HG03439 (cell line): ENCODE measurements around the gene TMEM202.
"Not testable (repeated sequence)": the region's sequence is repeated elsewhere in the genome, so short reads cannot be mapped to it uniquely, and the experiment has no call there.

ENCODE experiments used
- ATAC-seq: cut with Tn5 transposase; IDR thresholded peaks from one replicate; pipeline ENCODE4 v1.9.1; 2021; ENCODE audit warnings: mild to moderate bottlenecking, moderate library complexity; ENCODE audit not compliant: unreplicated experiment

The TMEM202 gene

GRCh38 chr15:72398648-72399047 lies 543 bp downstream of the TMEM202 start:
- ATAC-seq: no peak

DNA sequence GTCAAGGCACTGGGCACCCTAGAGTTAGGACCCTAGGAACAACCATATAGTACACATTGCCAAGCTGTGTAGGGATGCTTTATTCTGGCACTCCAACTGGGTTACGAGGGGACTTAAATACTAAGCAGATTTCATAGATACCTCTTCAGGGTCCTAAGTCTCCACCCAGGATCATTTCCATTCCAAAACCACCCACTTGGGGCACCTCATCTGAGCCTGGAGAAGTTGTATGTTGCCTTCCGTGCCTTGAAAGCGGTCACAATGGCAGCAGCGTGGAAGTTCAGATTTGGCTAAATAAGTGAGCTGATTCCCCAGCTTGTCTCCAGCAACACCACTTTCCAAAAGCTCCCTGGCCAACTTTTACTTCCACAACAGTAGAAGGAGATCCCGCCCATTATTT lies 4.6 kb downstream of the TMEM202 start:
- no peak for ATAC-seq

GRCh38 chr15:72404356-72404755 lies 6.3 kb downstream of the TMEM202 start:
- ATAC-seq: no peak

- no peak for ATAC-seq
Measured at GRCh38 chr15:72404841-72405240, 6.7 kb downstream of the TMEM202 start.

GRCh38 chr15:72406936-72407335 lies 8.8 kb downstream of the TMEM202 start:
- ATAC-seq: no peak

GRCh38 chr15:72411111-72411510 lies 13.0 kb downstream of the TMEM202 start:
- no peak for ATAC-seq

GRCh38 chr15:72411544-72411943 lies 13.4 kb downstream of the TMEM202 start:
- no peak for ATAC-seq

GRCh38 chr15:72413337-72413736 lies 15.2 kb downstream of the TMEM202 start:
- ATAC-seq: not testable (repeated sequence)

GRCh38 chr15:72415304-72415703 lies 17.2 kb downstream of the TMEM202 start:
- ATAC-seq: no peak

DNA sequence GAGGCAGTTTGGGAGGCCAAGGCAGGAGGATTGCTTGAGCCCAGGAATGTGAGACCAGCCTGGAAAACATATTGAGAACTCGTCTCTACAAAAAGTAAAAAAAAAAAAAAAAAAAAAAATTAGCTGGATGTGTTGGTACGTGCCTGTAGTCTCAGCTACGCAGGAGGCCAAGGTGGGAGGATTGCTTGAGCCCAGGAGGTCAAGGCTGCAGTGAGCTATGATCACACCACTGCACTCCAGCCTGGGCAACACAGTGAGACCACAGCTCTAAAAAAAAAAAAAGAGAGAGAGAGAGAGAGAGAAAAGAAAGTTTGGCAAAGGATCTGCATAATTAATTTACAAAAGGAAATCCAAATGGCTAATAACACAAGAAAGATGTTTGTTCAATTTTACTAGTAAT lies 21.7 kb downstream of the TMEM202 start:
- not testable (repeated sequence) for ATAC-seq

DNA sequence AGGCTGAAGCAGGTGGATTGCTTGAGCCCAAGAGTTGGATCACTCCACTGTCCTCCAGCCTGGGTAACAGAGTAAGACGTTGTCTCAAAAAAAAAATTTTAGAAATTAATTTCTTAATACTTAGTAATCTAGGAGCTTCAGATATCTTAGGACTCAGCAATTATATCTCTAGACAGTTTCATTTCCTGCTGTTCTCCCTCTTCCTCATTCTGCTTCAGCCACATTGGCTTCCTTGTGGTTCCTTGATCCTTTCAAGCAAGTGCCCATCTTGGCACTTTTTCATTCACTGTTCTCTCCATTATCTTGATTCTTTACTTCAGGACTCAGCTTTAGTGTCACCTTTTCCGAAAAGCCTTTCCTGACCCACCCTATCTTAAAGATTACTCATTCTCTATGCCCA lies 22.5 kb downstream of the TMEM202 start:
- no peak for ATAC-seq

- no peak for ATAC-seq
Measured at GRCh38 chr15:72421484-72421883, 23.4 kb downstream of the TMEM202 start.

- no peak for ATAC-seq
Measured at GRCh38 chr15:72423256-72423655, 25.2 kb downstream of the TMEM202 start.

GRCh38 chr15:72426753-72427152 lies 28.6 kb downstream of the TMEM202 start:
- ATAC-seq: no peak

- ATAC-seq: no peak
Measured at GRCh38 chr15:72437650-72438316, 39.7 kb downstream of the TMEM202 start.

DNA sequence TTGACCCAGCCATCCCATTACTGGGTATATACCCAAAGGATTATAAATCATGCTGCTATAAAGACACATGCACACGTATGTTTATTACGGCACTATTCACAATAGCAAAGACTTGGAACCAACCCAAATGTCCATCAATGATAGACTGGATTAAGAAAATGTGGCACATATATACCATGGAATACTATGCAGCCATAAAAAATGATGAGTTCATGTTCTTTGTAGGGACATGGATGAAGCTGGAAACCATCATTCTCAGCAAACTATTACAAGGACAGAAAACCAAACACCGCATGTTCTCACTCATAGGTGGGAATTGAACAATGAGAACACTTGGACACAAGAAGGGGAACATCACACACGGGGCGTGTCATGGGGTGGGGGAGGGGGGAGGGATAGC lies 44.7 kb downstream of the TMEM202 start:
- not testable (repeated sequence) for ATAC-seq

DNA sequence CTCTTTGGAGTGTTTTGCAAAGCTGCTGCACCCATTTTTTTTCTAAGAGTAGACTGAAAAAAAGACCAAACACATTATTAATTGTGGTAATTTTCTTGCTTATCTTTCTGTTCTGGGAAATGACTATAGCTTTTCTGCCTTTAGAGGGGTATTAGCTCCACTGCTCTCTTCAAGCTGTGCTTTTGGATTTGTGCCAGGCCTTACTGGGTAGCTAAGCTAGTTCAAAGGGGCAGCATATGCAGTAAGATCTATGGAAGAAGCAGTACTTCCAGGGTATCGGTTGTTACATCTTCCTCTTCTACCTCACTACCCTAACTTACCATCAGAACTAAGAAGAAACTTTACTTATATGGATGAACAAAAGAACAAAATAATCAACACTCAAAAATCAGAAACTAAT lies 47.3 kb downstream of the TMEM202 start:
- no peak for ATAC-seq

GRCh38 chr15:72450805-72451204 lies 52.7 kb downstream of the TMEM202 start:
- no peak for ATAC-seq

DNA sequence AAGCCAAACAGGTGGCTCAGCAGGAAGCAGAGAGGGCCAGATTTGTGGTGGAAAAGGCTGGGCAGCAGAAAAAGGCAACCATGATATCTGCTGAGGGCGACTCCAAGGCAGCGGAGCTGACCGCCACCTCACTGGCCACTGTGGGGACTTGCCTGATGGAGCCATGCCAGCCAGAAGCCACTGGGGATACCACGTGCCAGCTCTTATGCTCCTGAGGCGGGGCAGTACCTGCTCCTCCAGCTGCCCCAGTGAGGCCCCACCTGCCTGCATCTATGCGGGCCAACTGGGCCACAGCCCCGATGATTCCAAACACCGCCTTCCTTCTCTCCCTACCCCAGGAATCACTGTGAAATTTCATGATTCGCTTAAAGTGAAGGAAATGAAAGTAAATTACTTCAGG lies 53.1 kb downstream of the TMEM202 start:
- ATAC-seq: no peak

GRCh38 chr15:72456684-72457083 lies 58.6 kb downstream of the TMEM202 start:
- ATAC-seq: no peak
